DMS153 treated with DMSO at 0.1 percent for 48 hours (cell line): ENCODE results near the gene SMYD3.

Experiments
- DNase-seq: peaks from one replicate; lab custom pipeline; 2025; ENCODE audit not compliant: unreplicated experiment; lab: John Stamatoyannopoulos, UW

Gene SMYD3

DNA sequence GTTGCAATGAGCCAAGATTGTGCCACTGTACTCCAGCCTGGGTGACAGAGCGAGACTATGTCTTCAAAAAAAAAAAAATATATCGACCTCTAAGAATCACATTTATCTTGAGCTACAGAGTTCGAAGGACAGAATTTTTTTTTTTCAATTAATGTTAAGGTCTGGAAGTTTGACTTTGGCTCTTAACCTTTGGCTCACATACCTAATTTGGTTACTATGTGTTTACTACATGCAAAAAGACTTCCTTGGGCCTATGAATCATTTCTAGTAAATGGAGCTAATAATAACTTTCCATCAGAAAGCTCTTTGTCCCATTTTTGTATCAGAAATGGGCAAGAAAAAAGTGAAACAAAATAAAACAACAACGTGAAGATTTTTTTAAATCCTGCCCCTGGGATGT, 351.2 kb downstream of the SMYD3 start:
- DNase-seq = no peak

- no peak for DNase-seq
These were observed 353.3 kb downstream of the SMYD3 start for GRCh38 chr1:246153796-246154212.

DNA sequence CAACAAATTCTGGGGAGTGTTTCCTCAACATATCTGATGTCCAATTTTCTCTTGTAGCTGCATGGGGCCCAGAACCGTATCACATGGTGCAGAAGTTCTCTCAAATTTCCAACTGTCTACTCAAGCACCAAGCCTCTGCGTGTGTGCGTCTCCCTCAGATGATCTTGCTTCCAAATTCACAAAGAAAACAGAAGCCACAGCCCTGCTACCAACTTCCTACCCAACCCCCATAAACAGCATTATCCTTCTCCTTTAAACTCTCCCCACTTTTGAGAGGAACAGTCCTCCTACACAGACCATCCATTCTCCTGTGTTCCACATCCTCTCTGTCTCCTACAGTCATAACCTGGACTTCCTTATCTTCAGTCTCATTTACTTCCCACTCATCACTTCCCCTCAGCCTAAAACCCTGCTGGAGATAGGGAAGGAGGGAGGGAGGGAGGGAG, 354.1 kb downstream of the SMYD3 start:
- no peak for DNase-seq

- DNase-seq = peak; percentile 94
These were observed 355.2 kb downstream of the SMYD3 start for GRCh38 chr1:246151796-246152434.

DNA sequence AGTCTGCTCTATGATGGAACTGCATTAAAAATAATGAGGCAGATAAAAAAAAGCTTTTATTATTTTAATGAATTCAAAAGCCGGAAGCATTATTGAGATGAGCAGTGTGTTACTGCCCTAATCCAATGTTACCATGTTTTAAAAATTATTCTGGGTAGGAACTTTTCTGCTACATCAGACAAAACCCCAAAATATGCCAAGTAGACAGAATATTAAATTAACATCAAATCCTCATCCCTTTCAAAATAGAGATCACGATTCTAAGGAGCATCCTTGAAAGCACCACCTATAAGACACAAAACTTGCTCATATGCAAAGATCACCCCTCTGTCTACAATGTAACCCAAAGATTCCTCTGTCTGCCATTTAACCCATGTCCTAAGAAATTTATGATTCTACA, 357.5 kb downstream of the SMYD3 start:
- DNase-seq = no peak

DNA sequence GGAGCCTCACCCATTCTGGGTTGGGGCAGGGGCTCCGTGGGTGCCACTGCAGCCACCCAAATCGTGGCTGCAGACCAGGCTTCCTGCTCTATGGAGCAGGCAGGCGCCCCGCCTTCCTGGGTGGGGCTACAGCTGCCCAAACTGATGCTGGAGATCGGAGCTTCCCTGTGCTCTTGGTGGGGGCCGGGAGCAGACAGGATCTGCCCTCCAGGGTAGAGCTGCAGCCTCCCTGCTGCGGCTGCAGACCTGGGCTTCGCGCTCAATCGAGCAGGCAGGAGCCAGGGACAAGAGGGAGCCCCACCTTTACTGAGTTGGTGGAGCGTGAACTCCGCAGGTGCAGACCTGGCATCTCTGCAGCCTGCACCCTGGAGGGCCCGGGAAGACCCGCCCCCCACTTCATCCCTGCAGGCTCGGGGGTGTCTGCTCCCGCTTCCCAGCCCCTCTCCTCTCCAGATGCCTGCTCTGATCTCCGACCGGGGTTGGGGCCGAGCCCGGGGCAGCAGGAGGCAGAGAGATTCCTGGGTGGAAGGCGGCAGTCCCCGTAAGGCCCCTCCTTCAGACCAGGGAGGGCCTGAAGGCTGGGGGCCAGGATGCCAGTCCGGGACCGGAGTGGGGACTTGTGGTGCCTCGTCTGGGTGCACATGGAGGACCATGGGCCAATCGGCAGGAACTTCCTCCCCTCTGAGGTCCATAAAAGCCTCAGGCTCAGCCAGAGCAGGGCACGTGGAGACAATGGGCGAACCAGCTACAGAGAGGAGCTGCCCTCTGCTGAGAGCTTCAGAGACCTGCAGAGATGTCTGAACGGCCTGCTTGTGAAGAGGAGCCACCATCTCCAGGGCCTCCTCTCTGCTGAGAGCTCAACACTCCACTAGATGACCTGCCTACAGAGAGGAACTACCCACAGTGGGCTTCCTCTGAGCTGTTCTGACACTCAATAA, 359.3 kb downstream of the SMYD3 start:
- DNase-seq = no peak

- DNase-seq = no peak
These were observed 360.1 kb downstream of the SMYD3 start for GRCh38 chr1:246146804-246147523.

DNA sequence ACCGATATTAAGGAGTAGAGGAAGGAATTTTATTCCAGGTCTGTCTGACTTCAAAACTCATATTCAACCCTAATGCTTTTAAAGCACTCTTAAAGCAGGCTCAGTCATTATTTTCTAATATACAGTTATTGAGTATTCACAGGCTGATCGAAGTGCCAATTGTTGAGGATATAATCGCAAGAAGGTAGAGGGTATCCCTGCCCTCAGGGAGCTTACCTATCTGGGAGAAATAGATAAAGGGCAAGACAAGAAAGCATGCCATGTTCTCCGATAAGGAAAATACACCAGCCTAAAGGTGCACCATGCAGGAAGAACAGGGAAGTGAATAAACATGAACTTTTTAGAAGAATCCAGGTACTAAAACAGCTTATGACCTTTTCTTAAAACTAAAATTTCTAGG, 361.2 kb downstream of the SMYD3 start:
- DNase-seq = no peak

GRCh38 chr1:246144931-246145330, 362.1 kb downstream of the SMYD3 start:
- DNase-seq = no peak

GRCh38 chr1:246142320-246142893, 364.7 kb downstream of the SMYD3 start:
- DNase-seq = no peak

- no peak for DNase-seq
These were observed 365.8 kb downstream of the SMYD3 start for GRCh38 chr1:246141306-246141705.

DNA sequence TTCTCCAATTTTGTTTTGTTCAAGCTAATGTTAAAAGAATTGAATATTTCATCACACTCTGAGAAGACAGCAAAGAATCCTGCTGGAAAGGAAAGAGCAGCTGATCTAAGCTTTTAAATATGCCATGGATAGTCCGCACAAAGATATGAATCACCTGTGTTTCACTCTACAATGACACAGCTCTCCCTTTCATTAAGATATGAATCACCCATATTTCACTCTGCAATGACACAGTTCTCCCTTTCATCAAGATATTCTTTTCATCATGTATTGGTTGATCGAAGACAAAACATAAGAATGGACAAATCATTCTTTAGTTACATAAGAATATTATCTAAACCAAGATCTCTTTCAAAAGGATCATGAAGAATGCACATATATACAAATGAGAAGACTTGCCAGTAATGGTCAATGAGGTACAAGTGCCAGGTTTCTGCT, 367.3 kb downstream of the SMYD3 start:
- DNase-seq = no peak

GRCh38 chr1:246138781-246139180, 368.3 kb downstream of the SMYD3 start:
- no peak for DNase-seq

- DNase-seq = no peak
These were observed 370.6 kb downstream of the SMYD3 start for GRCh38 chr1:246136477-246136876.

DNA sequence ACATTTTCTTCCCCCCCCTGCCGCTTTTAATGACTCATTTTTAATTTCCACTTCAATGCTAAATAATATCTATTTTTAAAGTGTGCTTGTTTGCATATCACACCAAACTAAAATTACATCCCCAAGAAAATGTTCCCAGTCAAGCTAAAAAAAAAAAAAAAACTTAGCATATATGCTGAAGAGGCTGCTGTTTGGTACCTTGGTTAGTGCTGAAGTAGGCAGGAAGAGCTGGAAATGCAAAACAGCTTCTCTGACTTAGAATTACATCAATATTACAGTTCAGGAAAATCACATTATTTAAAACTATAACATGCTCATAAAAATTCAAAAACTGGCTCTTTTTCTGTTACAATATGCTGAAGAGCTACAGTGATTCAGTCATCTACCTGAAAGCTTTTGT, 372.3 kb downstream of the SMYD3 start:
- no peak for DNase-seq

DNA sequence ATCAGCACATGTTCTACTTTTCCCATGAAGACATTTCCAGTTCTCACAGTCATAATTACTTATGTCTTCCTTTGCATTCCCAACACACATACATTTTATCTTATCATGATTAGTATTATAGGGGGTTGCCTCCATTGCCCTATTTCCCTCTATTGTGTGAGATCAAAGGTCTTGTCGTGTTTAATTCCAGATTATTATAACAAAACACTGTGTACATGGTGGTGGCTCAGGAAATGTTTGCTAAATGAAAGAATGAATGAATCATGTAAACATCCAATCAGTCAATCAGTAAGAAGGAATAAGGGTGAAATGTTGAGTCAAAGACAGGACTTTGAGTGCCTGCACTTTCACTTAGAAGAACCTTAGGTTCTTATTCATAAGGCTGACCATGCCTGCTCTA, 376.0 kb downstream of the SMYD3 start:
- no peak for DNase-seq

GRCh38 chr1:246128494-246129069, 378.5 kb downstream of the SMYD3 start:
- no peak for DNase-seq

- no peak for DNase-seq
These were observed 380.5 kb downstream of the SMYD3 start for GRCh38 chr1:246126580-246126979.

- DNase-seq = no peak
These were observed 385.0 kb downstream of the SMYD3 start for GRCh38 chr1:246122071-246122470.

- DNase-seq = no peak
These were observed 385.5 kb downstream of the SMYD3 start for GRCh38 chr1:246121533-246121932.
